ENCODE data around the gene GPR160. TPM values are rescaled to one million over a fixed set of nuclear protein-coding genes. Genes with fewer than 3 reads are reported as not detected.

GPR160 gene
- total RNA-seq, 1 experiment from 2014 or later = 53.8 TPM

DNA sequence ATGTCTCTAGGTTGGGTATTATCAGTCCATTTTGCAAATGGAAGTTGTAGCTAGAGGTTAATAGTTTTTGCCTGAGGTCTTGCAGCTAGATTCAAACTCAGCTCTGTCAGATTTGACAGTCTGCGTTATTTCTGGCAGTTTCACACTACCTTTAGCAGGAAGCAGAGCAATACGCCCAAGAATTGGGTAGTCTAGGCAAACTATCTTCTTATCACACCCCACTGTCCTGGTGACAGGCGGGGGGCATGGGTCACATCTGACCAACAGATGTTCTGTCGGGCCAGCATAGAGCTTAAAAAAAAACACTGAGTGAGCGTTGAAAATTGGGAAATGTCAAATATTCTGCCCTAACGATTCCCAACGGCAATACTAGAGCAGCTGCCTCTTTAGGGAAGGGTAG lies 5.7 kb downstream of the GPR160 start:
- Mint-ChIP-seq H3K27ac (ENCODE audit: unreplicated experiment) (no peak overlapping the region), H3K9me3 (ENCODE audit: low read depth, unreplicated experiment) (no peaks in the 10 kb centered on the region), H3K27me3 (ENCODE audit: unreplicated experiment) (no peaks in the 10 kb centered on the region), H3K4me3 (ENCODE audit: low read depth, unreplicated experiment) (no peak overlapping the region), H3K36me3 (ENCODE audit: insufficient read depth, unreplicated experiment) (peaks cover 10% of the 10 kb centered on the region), H3K4me1 (ENCODE audit: low read depth, unreplicated experiment) (peaks cover 54% of the 10 kb centered on the region)
- CTCF ChIA-PET = interaction anchor here (0.7 kb wide), 1 partner anchor 134 kb away, joined by 6 read pairs; no protein-coding TSS in a partner anchor
- DNase-seq = no peak
- intact Hi-C loops (cut with micrococcal nuclease; ENCODE audit: unreplicated experiment) = no loop called here
- BruUV-seq (replicated peaks) = no TSS peak
- TF ChIP-seq, protein P1, sequence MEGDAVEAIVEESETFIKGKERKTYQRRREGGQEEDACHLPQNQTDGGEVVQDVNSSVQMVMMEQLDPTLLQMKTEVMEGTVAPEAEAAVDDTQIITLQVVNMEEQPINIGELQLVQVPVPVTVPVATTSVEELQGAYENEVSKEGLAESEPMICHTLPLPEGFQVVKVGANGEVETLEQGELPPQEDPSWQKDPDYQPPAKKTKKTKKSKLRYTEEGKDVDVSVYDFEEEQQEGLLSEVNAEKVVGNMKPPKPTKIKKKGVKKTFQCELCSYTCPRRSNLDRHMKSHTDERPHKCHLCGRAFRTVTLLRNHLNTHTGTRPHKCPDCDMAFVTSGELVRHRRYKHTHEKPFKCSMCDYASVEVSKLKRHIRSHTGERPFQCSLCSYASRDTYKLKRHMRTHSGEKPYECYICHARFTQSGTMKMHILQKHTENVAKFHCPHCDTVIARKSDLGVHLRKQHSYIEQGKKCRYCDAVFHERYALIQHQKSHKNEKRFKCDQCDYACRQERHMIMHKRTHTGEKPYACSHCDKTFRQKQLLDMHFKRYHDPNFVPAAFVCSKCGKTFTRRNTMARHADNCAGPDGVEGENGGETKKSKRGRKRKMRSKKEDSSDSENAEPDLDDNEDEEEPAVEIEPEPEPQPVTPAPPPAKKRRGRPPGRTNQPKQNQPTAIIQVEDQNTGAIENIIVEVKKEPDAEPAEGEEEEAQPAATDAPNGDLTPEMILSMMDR (IDR thresholded peaks at IDR 0.05; ENCODE audit: unreplicated experiment) = no peak

GRCh38 chr3:170044271-170044670 lies 6.5 kb downstream of the GPR160 start:
- H3K27ac Mint-ChIP-seq (ENCODE audit: unreplicated experiment) = no peak overlapping the region
- CTCF ChIA-PET = interaction anchor here (0.7 kb wide), 1 partner anchor 10 kb away, joined by 4 read pairs; no protein-coding TSS in a partner anchor
- TF ChIP-seq, protein P1 (IDR thresholded peaks at IDR 0.05; ENCODE audit: unreplicated experiment) = no peak
- H3K4me1 Mint-ChIP-seq (ENCODE audit: low read depth, unreplicated experiment) = peaks cover 56% of the 10 kb centered on the region
- no peak for DNase-seq
- intact Hi-C loops (cut with micrococcal nuclease; ENCODE audit: unreplicated experiment) = no loop called here
- H3K4me3 Mint-ChIP-seq (ENCODE audit: low read depth, unreplicated experiment) = no peak overlapping the region
- H3K36me3 Mint-ChIP-seq (ENCODE audit: insufficient read depth, unreplicated experiment) = peaks cover 9% of the 10 kb centered on the region
- H3K27me3 Mint-ChIP-seq (ENCODE audit: unreplicated experiment) = no peaks in the 10 kb centered on the region
- BruUV-seq (replicated peaks) = no TSS peak
- H3K9me3 Mint-ChIP-seq (ENCODE audit: low read depth, unreplicated experiment) = no peaks in the 10 kb centered on the region

DNA sequence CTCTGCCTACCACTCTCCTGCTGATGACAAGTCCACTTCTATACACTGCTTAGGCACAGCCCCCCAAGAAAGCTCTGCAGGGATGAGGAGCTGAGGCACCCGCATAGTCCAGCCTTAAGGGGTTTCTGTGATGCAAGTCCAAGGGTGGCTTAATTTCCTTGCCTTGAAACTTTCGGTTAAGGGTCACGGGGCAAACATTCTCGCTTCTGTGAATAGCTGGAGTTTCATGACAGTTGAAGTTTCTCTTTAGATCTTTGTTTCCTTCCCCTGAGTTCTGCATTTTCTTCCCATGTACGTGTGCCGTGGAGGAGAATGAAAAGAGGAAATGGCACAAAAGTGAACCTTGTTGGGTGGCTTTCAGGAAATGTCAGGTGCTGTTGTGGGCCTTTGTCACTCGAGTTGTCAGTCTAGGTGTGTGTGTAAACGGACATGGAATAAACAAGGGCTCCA lies 7.0 kb downstream of the GPR160 start:
- DNase-seq = no peak
- H3K27me3 Mint-ChIP-seq (ENCODE audit: unreplicated experiment) = no peaks in the 10 kb centered on the region
- TF ChIP-seq, protein P1 (IDR thresholded peaks at IDR 0.05; ENCODE audit: unreplicated experiment) = no peak
- H3K4me3 Mint-ChIP-seq (ENCODE audit: low read depth, unreplicated experiment) = peak overlapping the region; percentile 60
- intact Hi-C loops (cut with micrococcal nuclease; ENCODE audit: unreplicated experiment) = loop anchor here (5.0 kb wide), 1 partner anchor 273 kb away; the partner anchor contains the start of gene MYNN
- no TSS peak for BruUV-seq (replicated peaks)
- H3K27ac Mint-ChIP-seq (ENCODE audit: unreplicated experiment) = peak overlapping the region; percentile 63
- peaks cover 56% of the 10 kb centered on the region for H3K4me1 Mint-ChIP-seq (ENCODE audit: low read depth, unreplicated experiment)
- no peaks in the 10 kb centered on the region for H3K9me3 Mint-ChIP-seq (ENCODE audit: low read depth, unreplicated experiment)
- CTCF ChIA-PET = interaction anchor here (0.7 kb wide), 1 partner anchor 254 kb away, joined by 3 read pairs; no protein-coding TSS in a partner anchor
- peaks cover 12% of the 10 kb centered on the region for H3K36me3 Mint-ChIP-seq (ENCODE audit: insufficient read depth, unreplicated experiment)

GRCh38 chr3:170046269-170047132 lies 8.7 kb downstream of the GPR160 start:
- TF ChIP-seq, protein P1 (IDR thresholded peaks at IDR 0.05; ENCODE audit: unreplicated experiment) = no peak
- intact Hi-C loops (cut with micrococcal nuclease; ENCODE audit: unreplicated experiment) = loop anchor here (5.0 kb wide), 1 partner anchor 274 kb away; the partner anchor contains the start of gene MYNN
- Mint-ChIP-seq H3K4me3 (ENCODE audit: low read depth, unreplicated experiment) (peak overlapping the region; percentile 60), H3K36me3 (ENCODE audit: insufficient read depth, unreplicated experiment) (peaks cover 13% of the 10 kb centered on the region), H3K27me3 (ENCODE audit: unreplicated experiment) (no peaks in the 10 kb centered on the region), H3K27ac (ENCODE audit: unreplicated experiment) (peak overlapping the region; percentile 17), H3K4me1 (ENCODE audit: low read depth, unreplicated experiment) (peaks cover 62% of the 10 kb centered on the region), H3K9me3 (ENCODE audit: low read depth, unreplicated experiment) (no peaks in the 10 kb centered on the region)
- CTCF ChIA-PET = interaction anchor here (0.6 to 1.1 kb wide), 4 partner anchors 8 to 25 kb away, joined by 3 to 4 read pairs (median 4); no protein-coding TSS in a partner anchor
- no peak for DNase-seq
- BruUV-seq (replicated peaks) = no TSS peak

All from Calu3 (cell line).